Central memory CD8-positive, alpha-beta T cell (primary cell): Measurements from ENCODE around the gene ZBTB39.
A peak's percentile ranks its signal among the peaks of the same experiment; 100 is the strongest.
"Not testable (repeated sequence)": the region's sequence is repeated elsewhere in the genome, so short reads cannot be mapped to it uniquely, and the experiment has no call there.

ENCODE experiments used
- ATAC-seq: fragments of 150-1000 bp; cut with Tn5 transposase; replicated peaks from 2 replicates; pipeline ENCODE4 v1.10.0; 2022; ENCODE audit warnings: mild to moderate bottlenecking, moderate FRiP score, moderate number of reproducible peaks; ENCODE audit not compliant: poor library complexity, severe bottlenecking; ENCODE audit errors: extremely low read depth
- DNase-seq, 2 donors: peaks; one replicate each; pipeline ENCODE4 v3.0.0; 2021; ENCODE audit warnings: low spot score in 2 of 2
- H3K27ac Mint-ChIP-seq: one replicate; pipeline ENCODE4 v1.8.0; 2022; ENCODE audit warnings: low read depth, mild to moderate bottlenecking, moderate library complexity, mixed read lengths
- H3K27me3 Mint-ChIP-seq: one replicate; pipeline ENCODE4 v1.8.0; 2022; ENCODE audit warnings: mixed read lengths
- H3K36me3 Mint-ChIP-seq: one replicate; pipeline ENCODE4 v1.8.0; 2022; ENCODE audit warnings: mild to moderate bottlenecking, moderate library complexity, mixed read lengths; ENCODE audit not compliant: insufficient read depth
- H3K4me1 Mint-ChIP-seq: one replicate; pipeline ENCODE4 v1.8.0; 2022; ENCODE audit warnings: mixed read lengths
- H3K4me3 Mint-ChIP-seq: one replicate; pipeline ENCODE4 v1.8.0; 2022; ENCODE audit warnings: mild to moderate bottlenecking, moderate library complexity, mixed read lengths
- H3K9me3 Mint-ChIP-seq: one replicate; pipeline ENCODE4 v1.8.0; 2022; ENCODE audit warnings: mixed read lengths

Gene ZBTB39

GRCh38 chr12:57022324-57022723 is 16.0 kb upstream of the ZBTB39 start:
- not testable (repeated sequence) for DNase-seq, H3K27ac Mint-ChIP-seq, H3K4me1 Mint-ChIP-seq, H3K4me3 Mint-ChIP-seq, ATAC-seq, H3K27me3 Mint-ChIP-seq, H3K9me3 Mint-ChIP-seq, H3K36me3 Mint-ChIP-seq

GRCh38 chr12:57019983-57020719 is 13.8 kb upstream of the ZBTB39 start:
- Mint-ChIP-seq H3K9me3 (no peaks in the 10 kb centered on the region), H3K36me3 (peaks cover 1% of the 10 kb centered on the region), H3K27me3 (peaks cover 17% of the 10 kb centered on the region), H3K4me1 (no peaks in the 10 kb centered on the region), H3K4me3 (no peak overlapping the region), H3K27ac (no peak overlapping the region)
- ATAC-seq: no peak
- no peak for DNase-seq

GRCh38 chr12:57018906-57019305 is 12.6 kb upstream of the ZBTB39 start:
- no peak overlapping the region for H3K27ac Mint-ChIP-seq
- H3K4me1 Mint-ChIP-seq: no peaks in the 10 kb centered on the region
- H3K36me3 Mint-ChIP-seq: peaks cover 1% of the 10 kb centered on the region
- H3K4me3 Mint-ChIP-seq: no peak overlapping the region
- no peak for ATAC-seq
- peaks cover 29% of the 10 kb centered on the region for H3K27me3 Mint-ChIP-seq
- no peaks in the 10 kb centered on the region for H3K9me3 Mint-ChIP-seq
- DNase-seq: no peak

GRCh38 chr12:57018353-57018752 is 12.0 kb upstream of the ZBTB39 start:
- H3K9me3 Mint-ChIP-seq, H3K36me3 Mint-ChIP-seq, DNase-seq, H3K4me1 Mint-ChIP-seq, H3K27ac Mint-ChIP-seq, ATAC-seq, H3K4me3 Mint-ChIP-seq: not testable (repeated sequence)
- H3K27me3 Mint-ChIP-seq: peaks cover 35% of the 10 kb centered on the region

GRCh38 chr12:57016348-57016747 is 10.0 kb upstream of the ZBTB39 start, which contains the start of gene TAC3:
Gene TAC3, minus strand, starts transcription at chr12:57016529. Its CDS starts 732 bp downstream, at chr12:57015797.
- Mint-ChIP-seq H3K36me3 (peaks cover 1% of the 10 kb centered on the region), H3K4me1 (peaks cover 7% of the 10 kb centered on the region), H3K9me3 (no peaks in the 10 kb centered on the region), H3K27ac (no peak within 1 kb of the TSS), H3K4me3 (no peak within 1 kb of the TSS), H3K27me3 (peaks cover 45% of the 10 kb centered on the region)
- ATAC-seq (no peak), DNase-seq (no peak)

- H3K36me3 Mint-ChIP-seq: no peaks in the 10 kb centered on the region
- no peak for DNase-seq
- peaks cover 45% of the 10 kb centered on the region for H3K27me3 Mint-ChIP-seq
- H3K27ac Mint-ChIP-seq: peak overlapping the region; percentile 2
- no peak for ATAC-seq
- H3K4me1 Mint-ChIP-seq: peaks cover 9% of the 10 kb centered on the region
- no peak overlapping the region for H3K4me3 Mint-ChIP-seq
- H3K9me3 Mint-ChIP-seq: no peaks in the 10 kb centered on the region
These were observed 6.5 kb upstream of the ZBTB39 start for GRCh38 chr12:57012600-57013465.

- peaks cover 44% of the 10 kb centered on the region for H3K27me3 Mint-ChIP-seq
- H3K4me1 Mint-ChIP-seq: peaks cover 15% of the 10 kb centered on the region
- peak overlapping the region; percentile 16 for H3K4me3 Mint-ChIP-seq
- no peaks in the 10 kb centered on the region for H3K36me3 Mint-ChIP-seq
- DNase-seq (no peak), ATAC-seq (peak; percentile 63)
- H3K27ac Mint-ChIP-seq: no peak overlapping the region
- H3K9me3 Mint-ChIP-seq: no peaks in the 10 kb centered on the region
These were observed 5.4 kb upstream of the ZBTB39 start for GRCh38 chr12:57011438-57012424.

GRCh38 chr12:57010627-57011247 is 4.4 kb upstream of the ZBTB39 start:
- peaks cover 20% of the 10 kb centered on the region for H3K4me1 Mint-ChIP-seq
- no peak overlapping the region for H3K4me3 Mint-ChIP-seq
- peaks cover 34% of the 10 kb centered on the region for H3K27me3 Mint-ChIP-seq
- no peak overlapping the region for H3K27ac Mint-ChIP-seq
- H3K9me3 Mint-ChIP-seq: no peaks in the 10 kb centered on the region
- ATAC-seq (no peak), DNase-seq (no peak)
- H3K36me3 Mint-ChIP-seq: no peaks in the 10 kb centered on the region

- H3K36me3 Mint-ChIP-seq: no peaks in the 10 kb centered on the region
- H3K9me3 Mint-ChIP-seq: no peaks in the 10 kb centered on the region
- no peak for DNase-seq
- no peak overlapping the region for H3K4me3 Mint-ChIP-seq
- H3K4me1 Mint-ChIP-seq: peaks cover 27% of the 10 kb centered on the region
- no peak for ATAC-seq
- H3K27ac Mint-ChIP-seq: no peak overlapping the region
- peaks cover 28% of the 10 kb centered on the region for H3K27me3 Mint-ChIP-seq
These were observed 3.7 kb upstream of the ZBTB39 start for GRCh38 chr12:57009949-57010626.

GRCh38 chr12:57008178-57008577 is 1.8 kb upstream of the ZBTB39 start:
- no peak overlapping the region for H3K27ac Mint-ChIP-seq
- peak overlapping the region; percentile 21 for H3K4me3 Mint-ChIP-seq
- no peak for DNase-seq
- H3K4me1 Mint-ChIP-seq: peaks cover 41% of the 10 kb centered on the region
- H3K36me3 Mint-ChIP-seq: peaks cover 7% of the 10 kb centered on the region
- ATAC-seq: peak; percentile 17
- peaks cover 9% of the 10 kb centered on the region for H3K27me3 Mint-ChIP-seq
- H3K9me3 Mint-ChIP-seq: no peaks in the 10 kb centered on the region

GRCh38 chr12:57006809-57007475 is 596 bp upstream of the ZBTB39 start:
- Mint-ChIP-seq H3K4me3 (peak overlapping the region; percentile 87), H3K27ac (peak overlapping the region; percentile 75), H3K9me3 (no peaks in the 10 kb centered on the region), H3K27me3 (no peaks in the 10 kb centered on the region), H3K4me1 (peaks cover 40% of the 10 kb centered on the region), H3K36me3 (peaks cover 16% of the 10 kb centered on the region)
- ATAC-seq: no peak
- DNase-seq: no peak
